Fibroblast of pulmonary artery (primary cell): ENCODE results near the gene PYGB.

Experiments
- DNase-seq: peaks from one replicate; pipeline ENCODE4 v3.0.0-alpha.2; 2010; ENCODE audit warnings: low read depth
- H3K4me3 ChIP-seq: replicated peaks from 2 replicates; pipeline ENCODE4 v1.5.1; 2011; ENCODE audit warnings: low read depth, mild to moderate bottlenecking, control low read depth, low read length, moderate library complexity
- TF ChIP-seq, protein P1 (sequence below): IDR thresholded peaks from 2 replicates; pipeline ENCODE4 v1.5.1; 2011; ENCODE audit warnings: mild to moderate bottlenecking, control low read depth, low read length, inconsistent platforms; ENCODE audit errors: missing control alignments

PYGB gene

DNA sequence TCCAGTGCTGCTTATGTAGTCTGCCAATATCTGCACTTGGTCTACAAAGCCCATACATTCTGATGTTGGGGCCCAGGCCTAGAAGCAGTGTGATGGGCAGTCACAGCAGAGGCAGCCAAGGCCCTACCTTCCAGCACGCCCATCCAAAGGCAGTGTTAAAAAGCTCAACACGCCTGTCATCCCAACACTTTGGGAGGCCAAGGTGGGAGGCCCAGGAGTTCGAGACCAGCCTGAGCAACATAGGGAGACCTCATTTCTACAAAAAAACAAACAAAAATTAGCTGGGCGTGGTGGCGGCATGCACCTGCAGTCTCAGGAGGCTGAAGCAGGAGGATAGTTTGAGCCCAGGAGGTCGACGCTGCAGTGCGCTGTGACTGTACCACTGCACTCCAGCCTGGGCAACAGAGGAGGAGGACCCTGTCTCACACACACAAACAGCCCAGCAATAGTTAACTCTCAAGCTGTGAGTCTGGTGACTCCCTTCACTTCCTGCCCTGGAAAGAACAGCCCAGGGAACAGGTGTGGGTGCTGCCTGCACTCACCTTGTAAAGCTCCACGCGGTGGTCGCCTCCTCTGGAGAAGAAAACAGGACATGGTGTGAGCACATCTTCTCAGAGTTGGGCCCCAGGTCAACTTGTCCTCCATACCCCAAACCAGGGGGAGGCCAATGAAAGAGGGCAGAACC, 68.8 kb downstream of the PYGB start:
- no peak overlapping the region for H3K4me3 ChIP-seq
- TF ChIP-seq, protein P1, sequence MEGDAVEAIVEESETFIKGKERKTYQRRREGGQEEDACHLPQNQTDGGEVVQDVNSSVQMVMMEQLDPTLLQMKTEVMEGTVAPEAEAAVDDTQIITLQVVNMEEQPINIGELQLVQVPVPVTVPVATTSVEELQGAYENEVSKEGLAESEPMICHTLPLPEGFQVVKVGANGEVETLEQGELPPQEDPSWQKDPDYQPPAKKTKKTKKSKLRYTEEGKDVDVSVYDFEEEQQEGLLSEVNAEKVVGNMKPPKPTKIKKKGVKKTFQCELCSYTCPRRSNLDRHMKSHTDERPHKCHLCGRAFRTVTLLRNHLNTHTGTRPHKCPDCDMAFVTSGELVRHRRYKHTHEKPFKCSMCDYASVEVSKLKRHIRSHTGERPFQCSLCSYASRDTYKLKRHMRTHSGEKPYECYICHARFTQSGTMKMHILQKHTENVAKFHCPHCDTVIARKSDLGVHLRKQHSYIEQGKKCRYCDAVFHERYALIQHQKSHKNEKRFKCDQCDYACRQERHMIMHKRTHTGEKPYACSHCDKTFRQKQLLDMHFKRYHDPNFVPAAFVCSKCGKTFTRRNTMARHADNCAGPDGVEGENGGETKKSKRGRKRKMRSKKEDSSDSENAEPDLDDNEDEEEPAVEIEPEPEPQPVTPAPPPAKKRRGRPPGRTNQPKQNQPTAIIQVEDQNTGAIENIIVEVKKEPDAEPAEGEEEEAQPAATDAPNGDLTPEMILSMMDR: no peak
- DNase-seq: no peak

DNA sequence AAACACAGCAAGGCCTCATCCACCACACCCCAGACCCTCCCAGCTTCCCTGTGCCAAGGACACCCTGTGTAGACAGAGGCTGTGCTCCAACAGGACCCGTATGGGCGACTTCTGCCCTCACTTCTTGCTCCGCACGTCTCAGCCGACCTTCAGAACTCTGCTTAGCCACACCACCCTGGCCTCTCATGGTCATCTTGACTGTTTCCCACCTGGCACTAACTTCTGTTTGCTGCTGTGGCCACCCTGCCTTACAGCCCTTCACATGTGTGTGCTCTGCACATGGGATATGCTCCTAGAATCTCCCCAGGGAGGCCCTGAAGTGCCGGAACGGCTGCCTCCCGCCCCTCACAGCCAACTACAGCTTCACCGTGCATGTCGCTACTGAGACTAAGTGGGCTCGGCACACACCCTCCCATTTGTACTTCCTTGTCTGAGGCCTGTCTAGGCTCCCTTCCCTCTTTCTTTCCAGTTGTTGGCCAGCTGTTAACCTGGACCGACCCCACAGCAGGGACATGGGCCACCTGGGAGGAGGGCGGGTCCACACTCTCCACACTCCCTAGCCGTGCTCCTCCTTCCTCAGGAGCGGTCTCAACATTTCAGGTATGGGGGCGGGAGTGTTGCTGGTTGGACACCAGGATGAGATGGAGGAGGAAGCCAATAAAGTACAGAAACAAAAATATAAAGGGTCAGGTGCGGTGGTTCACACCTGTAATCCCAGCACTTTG, 69.6 kb downstream of the PYGB start:
- TF ChIP-seq, protein P1: no peak
- DNase-seq: no peak
- H3K4me3 ChIP-seq: no peak overlapping the region

DNA sequence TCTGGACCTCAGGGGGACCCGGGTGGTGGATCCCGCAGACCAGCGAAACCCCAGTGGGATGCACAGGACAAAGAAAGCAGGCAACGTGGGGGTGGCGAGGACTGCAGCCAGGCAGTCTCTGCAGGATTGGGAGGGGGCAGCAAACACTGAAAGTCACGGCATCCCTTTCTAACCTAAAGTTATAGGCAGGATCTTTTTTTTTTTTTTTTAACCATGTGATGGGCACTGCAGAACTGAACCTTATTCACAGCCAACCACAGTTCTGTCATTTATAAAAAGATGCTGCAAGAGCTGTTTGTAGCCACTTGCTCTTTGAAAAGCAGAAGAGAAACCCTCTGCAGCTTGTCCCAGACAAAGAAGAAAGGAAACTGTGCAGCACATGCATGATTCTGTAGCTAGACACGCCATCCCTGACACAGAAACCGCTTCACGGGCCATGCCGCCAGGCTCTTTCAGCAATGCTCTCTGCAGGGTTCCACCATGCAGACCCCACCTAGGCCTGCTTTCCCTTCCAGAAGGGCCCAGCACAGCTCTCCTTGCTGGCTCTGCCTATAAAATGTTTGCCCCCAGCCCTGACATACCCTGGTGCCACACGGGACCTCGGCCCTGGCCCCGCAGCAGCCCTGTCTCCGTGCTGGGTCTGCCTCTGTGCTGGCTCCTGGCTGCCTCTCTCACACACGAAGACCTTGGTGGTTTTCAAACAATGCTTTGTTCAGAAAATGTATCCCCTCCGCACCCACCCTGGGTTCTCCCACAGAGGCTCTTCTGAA, 70.8 kb downstream of the PYGB start:
- no peak overlapping the region for H3K4me3 ChIP-seq
- TF ChIP-seq, protein P1: no peak
- no peak for DNase-seq

DNA sequence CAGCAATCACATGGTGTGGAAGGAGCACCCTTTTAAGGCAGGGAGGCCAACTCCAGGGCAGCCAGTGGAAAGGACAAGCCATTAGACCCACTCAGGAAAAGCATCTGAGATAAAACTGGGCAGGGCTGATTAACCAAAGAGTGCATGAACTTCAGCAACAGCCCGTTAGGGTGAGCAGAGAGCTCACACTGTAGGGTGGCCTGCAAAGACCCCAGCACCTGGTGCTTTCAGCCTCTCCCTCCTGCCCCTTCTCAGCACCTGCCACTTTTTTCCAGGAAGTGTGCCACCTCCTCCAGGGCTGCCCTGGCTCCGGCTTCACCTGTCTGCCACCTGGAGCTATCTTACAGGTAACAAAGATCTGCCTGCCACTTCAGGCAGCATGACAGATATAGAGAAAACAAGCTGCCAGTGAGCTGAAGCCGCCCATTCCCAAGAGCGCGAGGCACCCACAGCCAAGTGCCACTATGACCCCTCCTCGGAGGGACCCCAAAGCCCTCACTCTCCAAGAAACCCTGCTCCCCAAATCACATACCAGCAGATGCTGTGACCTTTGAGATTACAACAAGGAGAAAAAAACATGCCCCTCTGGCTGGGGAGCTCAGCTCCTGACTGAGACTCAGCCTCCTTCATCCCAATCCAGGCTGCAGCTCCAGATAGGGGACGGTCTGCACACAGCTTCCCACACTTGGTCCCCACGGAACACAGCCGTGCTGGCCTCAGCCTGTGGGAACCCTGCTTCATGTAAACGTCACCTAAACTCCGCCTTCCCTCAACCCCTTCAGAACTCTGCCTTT, 71.6 kb downstream of the PYGB start:
- DNase-seq: no peak
- TF ChIP-seq, protein P1: no peak
- H3K4me3 ChIP-seq: no peak overlapping the region

GRCh38 chr20:25320035-25320800, 72.3 kb downstream of the PYGB start:
- TF ChIP-seq, protein P1: no peak
- H3K4me3 ChIP-seq: no peak overlapping the region
- no peak for DNase-seq
